ENCODE data around the gene UGT3A1. TPM values are rescaled to one million over a fixed set of nuclear protein-coding genes. Genes with fewer than 3 reads are reported as not detected.

The UGT3A1 gene
- total RNA-seq, 2 experiments from 2014 or later, result not detected

GRCh38 chr5:35974570-35974969, 16.6 kb downstream of the UGT3A1 start:
- no peaks in the 10 kb centered on the region for H3K36me3 ChIP-seq (ENCODE audit: insufficient read depth, low read length)
- intact Hi-C loops (cut with micrococcal nuclease; ENCODE audit: unreplicated experiment), result no loop called here
- no peak overlapping the region for H3K4me3 ChIP-seq (ENCODE audit: low read depth, low read length, poor library complexity, severe bottlenecking)
- no peak for TF ChIP-seq EZH2phosphoT487 (IDR thresholded peaks at IDR 0.05; ENCODE audit: borderline replicate concordance, low read depth, low read length)
- TF ChIP-seq CTCF (conservative IDR thresholded peaks at IDR 0.05; ENCODE audit: low read length), result no peak
- no peak overlapping the region for H3K27ac ChIP-seq (ENCODE audit: low read depth, low read length, poor library complexity, severe bottlenecking)
- no peaks in the 10 kb centered on the region for H3K9me3 ChIP-seq (ENCODE audit: low read length)
- no peak for DNase-seq (ENCODE audit: low spot score)
- no peak overlapping the region for H3K4me2 ChIP-seq (ENCODE audit: low read length)
- ChIA-PET CTCF (ENCODE audit: unreplicated experiment) (no interaction called here), POLR2A (no interaction called here)
- no peaks in the 10 kb centered on the region for H3K4me1 ChIP-seq (ENCODE audit: insufficient read depth, low read length, poor library complexity, severe bottlenecking)
- no peaks in the 10 kb centered on the region for H4K20me1 ChIP-seq (ENCODE audit: insufficient read depth, low read length)
- H2AFZ ChIP-seq (ENCODE audit: low read length), result no peak overlapping the region
- no peaks in the 10 kb centered on the region for H3K9me2 ChIP-seq (ENCODE audit: insufficient read depth, low read length)
- no TSS peak for BruUV-seq (replicated peaks)
- H3K79me2 ChIP-seq (ENCODE audit: insufficient read depth, low read depth, low read length), result no peaks in the 10 kb centered on the region

GRCh38 chr5:35971878-35972210, 19.3 kb downstream of the UGT3A1 start:
- ChIA-PET CTCF (ENCODE audit: unreplicated experiment) (no interaction called here), POLR2A (interaction anchor here (0.7 kb wide), 1 partner anchor 16 kb away, joined by 4 read pairs; no protein-coding TSS in a partner anchor)

More at GRCh38 chr5:35971878-35972210, 19.3 kb downstream of the UGT3A1 start:
- Histone ChIP-seq H4K20me1 (ENCODE audit: insufficient read depth, low read length) (no peaks in the 10 kb centered on the region), H3K4me2 (ENCODE audit: low read length) (no peak overlapping the region), H3K79me2 (ENCODE audit: insufficient read depth, low read depth, low read length) (no peaks in the 10 kb centered on the region), H3K4me3 (ENCODE audit: low read depth, low read length, poor library complexity, severe bottlenecking) (no peak overlapping the region), H3K9me2 (ENCODE audit: insufficient read depth, low read length) (no peaks in the 10 kb centered on the region), H2AFZ (ENCODE audit: low read length) (no peak overlapping the region), H3K27ac (ENCODE audit: low read depth, low read length, poor library complexity, severe bottlenecking) (no peak overlapping the region), H3K4me1 (ENCODE audit: insufficient read depth, low read length, poor library complexity, severe bottlenecking) (no peaks in the 10 kb centered on the region), H3K9me3 (ENCODE audit: low read length) (no peaks in the 10 kb centered on the region), H3K36me3 (ENCODE audit: insufficient read depth, low read length) (no peaks in the 10 kb centered on the region)
- DNase-seq (ENCODE audit: low spot score), result no peak
- no TSS peak for BruUV-seq (replicated peaks)
- TF ChIP-seq CTCF (conservative IDR thresholded peaks at IDR 0.05; ENCODE audit: low read length) (no peak), EZH2phosphoT487 (IDR thresholded peaks at IDR 0.05; ENCODE audit: borderline replicate concordance, low read depth, low read length) (no peak)
- intact Hi-C loops (cut with micrococcal nuclease; ENCODE audit: unreplicated experiment), result no loop called here

Measured in OCI-LY7 (cell line).